Ovary (tissue), 3 donors: ENCODE results near the gene CCDC12.

Experiments
- CTCF ChIP-seq, 3 donors: fragments of 450-650 bp in 2 of 3; fragments of 200-600 bp in 1 of 3; IDR thresholded peaks; one replicate each; pipeline versions ENCODE4 v1.5.1 to v1.8.0; 2016 to 2022; ENCODE audit warnings: antibody characterized with exemption in 3 of 3, mild to moderate bottlenecking in 1 of 3
- EP300 ChIP-seq: sonication (generic); formaldehyde crosslinking; IDR thresholded peaks from one replicate; pipeline ENCODE4 v1.6.1; 2017; ENCODE audit warnings: antibody characterized with exemption
- POLR2A ChIP-seq: fragments of 450-650 bp; IDR thresholded peaks from one replicate; pipeline ENCODE4 v1.6.1; 2017; ENCODE audit warnings: antibody characterized with exemption, mild to moderate bottlenecking, moderate library complexity
- donor health status: DM: no; HTN: no; CAD: no.

DNA sequence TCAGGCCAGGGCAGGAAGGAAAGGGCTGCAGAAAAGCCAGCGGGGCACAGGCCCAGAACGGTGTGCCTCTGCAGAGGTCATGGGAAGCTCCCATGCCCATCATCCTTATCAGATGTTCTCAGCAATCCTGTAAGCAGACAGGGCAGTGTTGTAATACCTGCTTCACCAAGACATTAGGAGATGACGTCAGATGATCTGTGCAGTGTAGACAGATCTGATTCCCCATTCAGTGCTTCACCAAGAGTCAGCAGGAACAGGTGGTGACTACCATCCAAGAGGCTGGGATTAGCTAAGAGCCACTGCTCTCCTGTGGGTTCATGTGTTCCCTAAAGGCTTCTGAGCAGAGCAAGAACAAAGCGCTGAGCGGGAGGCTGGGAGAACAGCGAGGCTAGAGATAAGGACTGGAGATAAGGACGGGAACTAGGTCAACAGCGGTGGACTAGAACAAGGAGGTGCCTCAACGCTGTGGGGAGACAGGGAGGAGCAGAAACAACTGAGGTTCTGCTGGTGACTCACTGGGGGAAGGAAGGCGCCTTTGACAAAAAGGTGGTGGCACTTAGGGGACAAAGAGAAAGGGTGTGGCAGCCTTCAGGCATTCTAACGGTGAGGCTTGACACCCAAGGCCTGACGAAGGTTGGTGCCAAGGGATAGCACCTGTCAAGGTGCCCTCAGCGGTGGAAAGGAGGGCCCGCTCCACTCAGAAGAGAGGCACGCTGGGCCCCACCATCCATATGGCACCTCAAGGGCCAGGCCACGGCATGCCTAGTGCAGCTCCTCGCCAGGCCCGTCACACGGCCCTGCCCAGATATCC is 28.4 kb downstream of the CCDC12 start:
- TF ChIP-seq CTCF (IDR thresholded peaks at IDR 0.05) (no peak), POLR2A (no peak), EP300 (no peak)
